ENCODE data around the gene RAB3D. TPM values are rescaled to one million over a fixed set of nuclear protein-coding genes. Genes with fewer than 3 reads are reported as not detected.

Gene RAB3D
- total RNA-seq, 1 experiment from 2014 or later = 37.9 TPM

GRCh38 chr19:11377237-11377636 is 37.8 kb upstream of the RAB3D start:
- Histone ChIP-seq H3K79me2 (ENCODE audit: low read length) (peaks cover 32% of the 10 kb centered on the region), H3K4me2 (ENCODE audit: low read length) (peak overlapping the region; percentile 76), H4K20me1 (ENCODE audit: low read length) (no peaks in the 10 kb centered on the region), H3K9me2 (replicated peaks; ENCODE audit: low read length) (no peaks in the 10 kb centered on the region), H3K4me3 (ENCODE audit: low read length) (no peak overlapping the region), H3K27ac (ENCODE audit: low read length) (peak overlapping the region; percentile 73), H3K4me1 (ENCODE audit: insufficient read depth, low read length) (peaks cover 64% of the 10 kb centered on the region), H3K9ac (ENCODE audit: low read length) (no peak overlapping the region), H3K36me3 (ENCODE audit: low read depth, low read length) (no peaks in the 10 kb centered on the region), H3K9me3 (ENCODE audit: low read length) (no peaks in the 10 kb centered on the region), H2AFZ (ENCODE audit: low read length) (no peak overlapping the region), H3K27me3 (ENCODE audit: low read length) (no peaks in the 10 kb centered on the region), H3F3A (ENCODE audit: low read length, unreplicated experiment) (peaks cover 12% of the 10 kb centered on the region)
- no peak for ATAC-seq
- peak; percentile 96 for DNase-seq
- POLR2A ChIA-PET (ENCODE audit: unreplicated experiment) = interaction anchor here (0.6 kb wide), 3 partner anchors 9 to 157 kb away, joined by 3 read pairs; partner anchors contain the start of gene PRKCSH
- no TSS peak for BruUV-seq (replicated peaks)
- CTCF ChIA-PET = interaction anchor here (0.5 to 1.8 kb wide), 8 partner anchors 25 to 105 kb away, joined by 3 to 15 read pairs (median 4); partner anchors contain the start of genes CCDC159, PRKCSH and TMEM205
- intact Hi-C loops (cut with micrococcal nuclease) = no loop called here
- TF ChIP-seq CTCF (conservative IDR thresholded peaks at IDR 0.05; ENCODE audit: low read depth, low read length) = no peak
- TF ChIP-seq EZH2phosphoT487 (IDR thresholded peaks at IDR 0.05; ENCODE audit: borderline replicate concordance, low read length) = no peak
- TF ChIP-seq EZH2 (IDR thresholded peaks at IDR 0.05; ENCODE audit: low read length, unreplicated experiment) = no peak

GRCh38 chr19:11375143-11375948 is 35.9 kb upstream of the RAB3D start:
- H3K27ac ChIP-seq (ENCODE audit: low read length) = peak overlapping the region; percentile 37
- intact Hi-C loops (cut with micrococcal nuclease) = loop anchor here (1.0 kb wide), 1 partner anchor 36 kb away; the partner anchor contains the start of gene RAB3D
- no peaks in the 10 kb centered on the region for H3K9me3 ChIP-seq (ENCODE audit: low read length)
- TSS peak; percentile 92 for BruUV-seq (replicated peaks)
- H3K9ac ChIP-seq (ENCODE audit: low read length) = peak overlapping the region; percentile 52
- H3K36me3 ChIP-seq (ENCODE audit: low read depth, low read length) = no peaks in the 10 kb centered on the region
- ChIA-PET CTCF (interaction anchor here (0.5 to 1.9 kb wide), 9 partner anchors 9 to 1403 kb away, joined by 3 to 13 read pairs (median 5); partner anchors contain the start of genes EPOR and PRKCSH), POLR2A (ENCODE audit: unreplicated experiment) (interaction anchor here (0.6 to 1.9 kb wide), 6 partner anchors 29 to 233 kb away, joined by 3 to 34 read pairs (median 6); partner anchors contain the start of genes CCDC159, RAB3D, RGL3 and TMEM205)
- H2AFZ ChIP-seq (ENCODE audit: low read length) = peak overlapping the region; percentile 25
- H3K4me3 ChIP-seq (ENCODE audit: low read length) = peak overlapping the region; percentile 68
- peaks cover 12% of the 10 kb centered on the region for H3F3A ChIP-seq (ENCODE audit: low read length, unreplicated experiment)
- H3K27me3 ChIP-seq (ENCODE audit: low read length) = no peaks in the 10 kb centered on the region
- H3K4me1 ChIP-seq (ENCODE audit: insufficient read depth, low read length) = peaks cover 55% of the 10 kb centered on the region
- peaks cover 28% of the 10 kb centered on the region for H3K79me2 ChIP-seq (ENCODE audit: low read length)
- no peaks in the 10 kb centered on the region for H4K20me1 ChIP-seq (ENCODE audit: low read length)
- peak overlapping the region; percentile 93 for H3K4me2 ChIP-seq (ENCODE audit: low read length)
- ATAC-seq (peak; percentile 3), DNase-seq (peak; percentile 49)
- TF ChIP-seq EZH2phosphoT487 (IDR thresholded peaks at IDR 0.05; ENCODE audit: borderline replicate concordance, low read length) (no peak), CTCF (conservative IDR thresholded peaks at IDR 0.05; ENCODE audit: low read depth, low read length) (no peak), EZH2 (IDR thresholded peaks at IDR 0.05; ENCODE audit: low read length, unreplicated experiment) (no peak)
- H3K9me2 ChIP-seq (replicated peaks; ENCODE audit: low read length) = no peaks in the 10 kb centered on the region

All from PC-3 (cell line).